Panc1 (cell line): ENCODE results near the gene ZFP69. TPM values are rescaled to one million over a fixed set of nuclear protein-coding genes. Genes with fewer than 3 reads are reported as not detected.

Source experiments
- ATAC-seq: fragments of 200-7000 bp; cut with Tn5 transposase; 2 replicates; pipeline ENCODE4 v1.9.1; 2020; ENCODE audit warnings: mild to moderate bottlenecking, moderate library complexity
- BruUV-seq: library from RNA; stranded (reverse); fragments of 400-500 nt; replicated peaks from 2 replicates; lab custom pipeline; 2021; lab: Mats Ljungman, UMichigan
- CTCF ChIA-PET: fragments of 300-600 bp; sonication (Branson Sonifier 250); formaldehyde crosslinking; loops from one replicate; lab custom pipeline; 2022; ENCODE audit warnings: antibody characterized with exemption; lab: Charles Lee
- POLR2A ChIA-PET: fragments of 300-600 bp; sonication (Branson Sonifier 250); formaldehyde crosslinking; loops from one replicate; lab custom pipeline; 2022; ENCODE audit warnings: antibody characterized with exemption; lab: Charles Lee
- DNase-seq: peaks from one replicate; pipeline ENCODE4 v3.0.0-alpha.2; 2010; ENCODE audit warnings: low read depth, low spot score
- H3K27ac ChIP-seq: 2 replicates; pipeline ENCODE4 v1.5.1; 2011; ENCODE audit warnings: mild to moderate bottlenecking, low read length, inconsistent platforms
- H3K27me3 ChIP-seq: fragments of 200-500 bp; sonication (Bioruptor generic); 2 replicates; pipeline ENCODE4 v1.6.0; 2014; ENCODE audit warnings: low read length, inconsistent platforms; ENCODE audit not compliant: control insufficient read depth, insufficient read depth
- H3K36me3 ChIP-seq: fragments of 200-500 bp; sonication (Bioruptor generic); 2 replicates; pipeline ENCODE4 v1.5.1; 2014; ENCODE audit warnings: inconsistent platforms, mild to moderate bottlenecking, low read length, moderate library complexity; ENCODE audit not compliant: control insufficient read depth, insufficient read depth
- H3K4me1 ChIP-seq: 2 replicates; pipeline ENCODE4 v1.5.1; 2011; ENCODE audit warnings: inconsistent platforms, mild to moderate bottlenecking, low read length, moderate library complexity; ENCODE audit not compliant: control insufficient read depth, insufficient read depth
- H3K4me3 ChIP-seq, 2 experiments: 2 replicates each; pipeline ENCODE4 v1.5.1; 2011 to 2012; ENCODE audit warnings: low read depth in 2 of 2, low read length in 2 of 2, mild to moderate bottlenecking in 2 of 2, inconsistent platforms in 1 of 2, moderate library complexity in 1 of 2
- H3K9me3 ChIP-seq: fragments of 200-500 bp; sonication (Bioruptor generic); 2 replicates; pipeline ENCODE4 v1.5.1; 2014; ENCODE audit warnings: low read depth, mild to moderate bottlenecking, inconsistent platforms, low read length, moderate library complexity; ENCODE audit not compliant: control insufficient read depth, insufficient read depth
- CTCF ChIP-seq: fragments of 450-650 bp; IDR thresholded peaks from 2 replicates; pipeline ENCODE4 v1.5.1; 2017; ENCODE audit warnings: mild to moderate bottlenecking
- POLR2AphosphoS5 ChIP-seq: IDR thresholded peaks from 2 replicates; pipeline ENCODE4 v1.6.1; 2012; ENCODE audit warnings: mild to moderate bottlenecking, low read depth, low read length, moderate library complexity
- REST ChIP-seq, 2 experiments: IDR thresholded peaks; 2 replicates each; pipeline ENCODE4 v1.6.1; 2011 to 2012; ENCODE audit warnings: low read depth in 2 of 2, control low read depth in 1 of 2, low read length in 1 of 2, mild to moderate bottlenecking in 1 of 2, moderate library complexity in 1 of 2; ENCODE audit not compliant: insufficient read depth in 1 of 2
- SIN3A ChIP-seq: IDR thresholded peaks from 2 replicates; pipeline ENCODE4 v1.6.1; 2012; ENCODE audit warnings: low read depth, mild to moderate bottlenecking, low read length, moderate library complexity, borderline replicate concordance; ENCODE audit not compliant: insufficient read depth
- TCF7L2 ChIP-seq: IDR thresholded peaks from 2 replicates; pipeline ENCODE4 v1.6.1; 2011; ENCODE audit warnings: mild to moderate bottlenecking, low read depth, low read length, inconsistent platforms
- in situ Hi-C: cut with HindIII; loops from 2 replicates; pipeline ENCODE4 v1.10.0; 2016; ENCODE audit warnings: low sequenced_read_pairs, low pct_unique_long_range_greater_than_20kb
- intact Hi-C: fragments of 100-400 bp; cut with micrococcal nuclease; formaldehyde crosslinking; loops from one replicate; pipeline ENCODE4 v1.10.0; 2022; ENCODE audit not compliant: unreplicated experiment
- total RNA-seq: library from RNA; stranded (reverse); gene quantifications from one replicate; pipeline ENCODE4 v1.2.1, GENCODE V29; 2021; ENCODE audit not compliant: unreplicated experiment

ZFP69 gene
- total RNA-seq, 1 experiment from 2014 or later, result 6.4 TPM

- Histone ChIP-seq H3K27ac (no peak overlapping the region), H3K4me1 (no peaks in the 10 kb centered on the region), H3K4me3 (no peak overlapping the region), H3K36me3 (no peaks in the 10 kb centered on the region), H3K9me3 (no peaks in the 10 kb centered on the region), H3K27me3 (no peaks in the 10 kb centered on the region)
- in situ Hi-C loops (no loop called here), intact Hi-C loops (no loop called here)
- DNase-seq, result no peak
- ATAC-seq, result no peak
- BruUV-seq, result no TSS peak
- CTCF ChIA-PET, result no interaction called here
- TF ChIP-seq POLR2AphosphoS5 (no peak), REST (IDR thresholded peaks at IDR 0.05; ENCODE audit: insufficient read depth in 1 of 2, low read depth in 2 of 2, low read length in 1 of 2) (no peak), SIN3A (no peak), TCF7L2 (no peak), CTCF (no peak)
- POLR2A ChIA-PET, result interaction anchor here (0.7 kb wide), 1 partner anchor 573 kb away, joined by 3 read pairs; no protein-coding TSS in a partner anchor
These were observed 44.3 kb upstream of the ZFP69 start for GRCh38 chr1:40432644-40433390.

- no peak for DNase-seq
- H3K27ac ChIP-seq, result no peak overlapping the region
- no peaks in the 10 kb centered on the region for H3K36me3 ChIP-seq
- ChIA-PET CTCF (interaction anchor here (0.5 to 0.6 kb wide), 3 partner anchors 19 to 283 kb away, joined by 3 to 10 read pairs (median 3); no protein-coding TSS in a partner anchor), POLR2A (no interaction called here)
- BruUV-seq, result no TSS peak
- no peaks in the 10 kb centered on the region for H3K4me1 ChIP-seq
- H3K9me3 ChIP-seq, result no peaks in the 10 kb centered on the region
- TF ChIP-seq TCF7L2, result no peak
- no peak for TF ChIP-seq REST (IDR thresholded peaks at IDR 0.05; ENCODE audit: insufficient read depth in 1 of 2, low read depth in 2 of 2, low read length in 1 of 2)
- H3K27me3 ChIP-seq, result no peaks in the 10 kb centered on the region
- no peak overlapping the region for H3K4me3 ChIP-seq
- in situ Hi-C loops, result no loop called here
- intact Hi-C loops, result no loop called here
- ATAC-seq, result no peak
These were observed 41.6 kb upstream of the ZFP69 start for GRCh38 chr1:40435471-40435870.
